B cell (primary cell): Measurements from ENCODE around the gene PPP2R5E. TPM values are rescaled to one million over a fixed set of nuclear protein-coding genes. Genes with fewer than 3 reads are reported as not detected.

Experiments
- ATAC-seq: fragments of 200-7000 bp; cut with Tn5 transposase; one replicate; pipeline ENCODE4 v1.10.0; 2021; ENCODE audit warnings: low read depth, mild to moderate bottlenecking, moderate number of reproducible peaks, moderate library complexity
- CTCF ChIA-PET: fragments of 350-600 bp; sonication (Branson Sonifier 250); formaldehyde crosslinking; loops from one replicate; lab custom pipeline; 2021; ENCODE audit warnings: antibody characterized with exemption, inconsistent platforms; lab: Charles Lee
- POLR2A ChIA-PET: fragments of 350-600 bp; sonication (Branson Sonifier 250); formaldehyde crosslinking; loops from one replicate; lab custom pipeline; 2021; ENCODE audit warnings: antibody characterized with exemption; lab: Charles Lee
- DNase-seq: peaks from one replicate; pipeline ENCODE4 v3.0.0; 2013
- H2AFZ ChIP-seq: 2 replicates; pipeline ENCODE4 v1.6.1; 2012; ENCODE audit warnings: mild to moderate bottlenecking, low read depth, low read length; ENCODE audit not compliant: insufficient read depth, poor library complexity, severe bottlenecking
- H3K27ac ChIP-seq, 2 donors: 1 replicate in 1 of 2; 2 replicates in 1 of 2; pipeline ENCODE4 v1.5.1; 2012 to 2013; ENCODE audit warnings: low read length in 2 of 2, mild to moderate bottlenecking in 2 of 2, moderate library complexity in 1 of 2
- H3K27me3 ChIP-seq, 4 experiments: fragments of 200-600 bp in 1 of 4; sonication (generic) in 1 of 4; replicated peaks in 1 of 4; 1 replicate in 2 of 4; 2 replicates in 2 of 4; pipeline versions ENCODE4 v1.6.1 to v1.7.0; 2013 to 2016; ENCODE audit warnings: low read length in 3 of 4, mild to moderate bottlenecking in 2 of 4, mixed read lengths in 1 of 4, moderate library complexity in 1 of 4; ENCODE audit not compliant: insufficient read depth in 4 of 4, control insufficient read depth in 3 of 4; ENCODE audit errors: control extremely low read depth in 1 of 4
- H3K36me3 ChIP-seq, 2 experiments: replicated peaks in 1 of 2; 1 replicate in 1 of 2; 2 replicates in 1 of 2; pipeline versions ENCODE4 v1.6.1 to v1.7.1; 2013; ENCODE audit warnings: low read length in 1 of 2; ENCODE audit not compliant: insufficient read depth in 2 of 2, control insufficient read depth in 1 of 2; ENCODE audit errors: control extremely low read depth in 1 of 2, extremely low read depth in 1 of 2
- H3K4me1 ChIP-seq, 2 donors: fragments of 200-600 bp in 1 of 2; sonication (generic) in 1 of 2; 1 replicate in 1 of 2; 2 replicates in 1 of 2; pipeline versions ENCODE4 v1.5.1 to v1.6.1; 2013 to 2017; ENCODE audit warnings: low read length in 2 of 2; ENCODE audit not compliant: control insufficient read depth in 2 of 2, insufficient read depth in 2 of 2
- H3K4me2 ChIP-seq: replicated peaks from 2 replicates; pipeline ENCODE3; 2012; ENCODE audit warnings: mild to moderate bottlenecking, low read depth, low read length; ENCODE audit not compliant: poor library complexity, severe bottlenecking
- H3K4me3 ChIP-seq, 5 experiments: fragments of 200-600 bp in 1 of 5; sonication (generic) in 1 of 5; 1 replicate in 3 of 5; 2 replicates in 2 of 5; pipeline versions ENCODE4 v1.5.1 to v1.7.0; 2011 to 2016; ENCODE audit warnings: low read length in 4 of 5, mild to moderate bottlenecking in 4 of 5, low read depth in 2 of 5, control low read depth in 1 of 5, moderate library complexity in 1 of 5; ENCODE audit not compliant: insufficient read depth in 1 of 5; ENCODE audit errors: control extremely low read depth in 1 of 5, extremely low read depth in 1 of 5
- H3K79me2 ChIP-seq: fragments of 200-600 bp; sonication (generic); one replicate; pipeline ENCODE4 v1.6.0; 2016; ENCODE audit warnings: low read length; ENCODE audit not compliant: control insufficient read depth, insufficient read depth
- H3K9ac ChIP-seq: fragments of 200-600 bp; sonication (generic); 2 replicates; pipeline ENCODE4 v1.6.1; 2017; ENCODE audit warnings: mild to moderate bottlenecking, low read length, moderate library complexity
- H3K9me3 ChIP-seq, 3 donors: one replicate each; pipeline versions ENCODE4 v1.6.1 to v1.7.1; 2013; ENCODE audit warnings: low read length in 2 of 3; ENCODE audit not compliant: control insufficient read depth in 2 of 3, insufficient read depth in 1 of 3; ENCODE audit errors: control extremely low read depth in 1 of 3
- H4K20me1 ChIP-seq: 2 replicates; pipeline ENCODE4 v1.6.0; 2012; ENCODE audit warnings: mild to moderate bottlenecking, low read length; ENCODE audit not compliant: insufficient read depth, control insufficient read depth, poor library complexity, severe bottlenecking
- H3K27ac Mint-ChIP-seq: one replicate; pipeline ENCODE4 v1.8.0; 2021; ENCODE audit warnings: mixed read lengths
- H3K27me3 Mint-ChIP-seq: one replicate; pipeline ENCODE4 v1.8.0; 2021; ENCODE audit warnings: mixed read lengths
- H3K4me1 Mint-ChIP-seq: one replicate; pipeline ENCODE4 v1.8.0; 2021; ENCODE audit warnings: mixed read lengths
- H3K4me3 Mint-ChIP-seq: one replicate; pipeline ENCODE4 v1.8.0; 2021; ENCODE audit warnings: mixed read lengths
- H3K9me3 Mint-ChIP-seq: one replicate; pipeline ENCODE4 v1.8.0; 2022; ENCODE audit warnings: mixed read lengths; ENCODE audit not compliant: insufficient read depth
- CTCF ChIP-seq: fragments of 200-600 bp; IDR thresholded peaks from one replicate; pipeline ENCODE4 v1.8.0; 2022; ENCODE audit warnings: antibody characterized with exemption, mild to moderate bottlenecking
- EZH2 ChIP-seq: IDR thresholded peaks from 2 replicates; pipeline ENCODE4 v1.6.1; 2012; ENCODE audit warnings: borderline replicate concordance, low read depth, mild to moderate bottlenecking, moderate library complexity, low read length; ENCODE audit not compliant: insufficient read depth, poor library complexity, severe bottlenecking
- WGBS: methylation state at CpG from one replicate; pipeline ENCODE4 v1.1.5; 2013; ENCODE audit warnings: missing lambda C conversion rate; ENCODE audit not compliant: insufficient coverage; 5-methylcytosine and 5-hydroxymethylcytosine counted together
- intact Hi-C: fragments of 100-400 bp; cut with micrococcal nuclease; formaldehyde crosslinking; loops from one replicate; pipeline ENCODE4 v1.10.0; 2022
- polyA plus RNA-seq: library from polyadenylated mRNA; depleted of rRNA; stranded (reverse); fragments of >200 nt; gene quantifications from 2 replicates; pipeline ENCODE4 v1.2.3, GENCODE V29; 2012
- total RNA-seq, 2 donors: library from RNA; stranded (reverse); fragments of 120-200 nt in 1 of 2; gene quantifications; 1 replicate in 1 of 2; 2 replicates in 1 of 2; pipeline versions ENCODE4 v1.2.3 to v1.2.4, GENCODE V29; 2013 to 2022

The PPP2R5E gene
- total and polyA plus RNA-seq, 2 donors (not counting 1 experiment from before 2014, with no cell fraction given), result 6.3 to 40.6 TPM

- H3K79me2 ChIP-seq, result no peaks in the 10 kb centered on the region
- CTCF ChIA-PET, result no interaction called here
Observed at GRCh38 chr14:63406333-63406732, 136.8 kb downstream of the PPP2R5E start.

GRCh38 chr14:63405715-63406114 is 137.5 kb downstream of the PPP2R5E start:
- H3K4me3 Mint-ChIP-seq, result no peak overlapping the region
- Histone ChIP-seq H3K79me2 (no peaks in the 10 kb centered on the region), H4K20me1 (no peaks in the 10 kb centered on the region), H2AFZ (no peak overlapping the region), H3K36me3 (peaks cover 0 to 14% of the 10 kb centered on the region in 2 experiments), H3K4me1 (no peaks in the 10 kb centered on the region), H3K9me3 (no peaks in the 10 kb centered on the region), H3K27me3 (no peaks in the 10 kb centered on the region), H3K4me2 (no peak overlapping the region), H3K27ac (no peak overlapping the region), H3K9ac (no peak overlapping the region), H3K4me3 (no peak overlapping the region)
- ChIA-PET POLR2A (interaction anchor here (0.6 kb wide), 2 partner anchors 27 to 357 kb away, joined by 5 to 6 read pairs; no protein-coding TSS in a partner anchor), CTCF (no interaction called here)
- DNase-seq (no peak), ATAC-seq (no peak)
- H3K4me1 Mint-ChIP-seq, result no peaks in the 10 kb centered on the region
- TF ChIP-seq CTCF, result no peak
- no peak for TF ChIP-seq EZH2
- intact Hi-C loops, result no loop called here
- no peak overlapping the region for H3K27ac Mint-ChIP-seq
- no peaks in the 10 kb centered on the region for H3K9me3 Mint-ChIP-seq
- H3K27me3 Mint-ChIP-seq, result no peaks in the 10 kb centered on the region

More at GRCh38 chr14:63406333-63406732, 136.8 kb downstream of the PPP2R5E start:
- no peak for TF ChIP-seq EZH2
- no peak for TF ChIP-seq CTCF
- DNase-seq, result no peak
- no peak overlapping the region for H3K27ac Mint-ChIP-seq
- Histone ChIP-seq H4K20me1 (no peaks in the 10 kb centered on the region), H3K9ac (no peak overlapping the region), H3K4me3 (no peak overlapping the region), H3K27me3 (no peaks in the 10 kb centered on the region), H3K4me2 (no peak overlapping the region), H3K27ac (no peak overlapping the region), H3K4me1 (no peaks in the 10 kb centered on the region), H3K9me3 (no peaks in the 10 kb centered on the region), H2AFZ (no peak overlapping the region), H3K36me3 (peaks cover 0 to 14% of the 10 kb centered on the region in 2 experiments)
- intact Hi-C loops, result no loop called here
- H3K9me3 Mint-ChIP-seq, result no peaks in the 10 kb centered on the region
- ATAC-seq, result no peak
- POLR2A ChIA-PET, result interaction anchor here (0.6 kb wide), 2 partner anchors 26 to 356 kb away, joined by 5 to 6 read pairs; no protein-coding TSS in a partner anchor
- H3K27me3 Mint-ChIP-seq, result no peaks in the 10 kb centered on the region
- no peak overlapping the region for H3K4me3 Mint-ChIP-seq
- 99% methylated on average over 8 of the region's 9 CpGs for whole genome bisulfite sequencing
- H3K4me1 Mint-ChIP-seq, result no peaks in the 10 kb centered on the region
